Glomerular endothelial cell (primary cell): ENCODE results near the gene C19orf85. TPM values are rescaled to one million over a fixed set of nuclear protein-coding genes. Genes with fewer than 3 reads are reported as not detected.

ENCODE experiments used
- total RNA-seq: library from RNA; depleted of rRNA; stranded (reverse); fragments of >200 nt; gene quantifications from 2 replicates; pipeline ENCODE4 v1.2.3, GENCODE V29; 2015

Gene C19orf85
- total RNA-seq, 1 donor from 2014 or later = not detected

Other genes starting within 250 kb of the C19orf85 start
- gene TMEM86B, start 236.0 kb downstream of the C19orf85 start, total RNA-seq = 1.5 and 2.8 TPM in 2 replicates
- 49.6 and 66.3 TPM in 2 replicates for gene PPP6R1, start 205.7 kb downstream of the C19orf85 start, total RNA-seq
- 30.5 and 36.0 TPM in 2 replicates for gene HSPBP1, start 184.6 kb downstream of the C19orf85 start, total RNA-seq
- gene BRSK1, start 180.8 kb downstream of the C19orf85 start, total RNA-seq = 1.2 and 3.0 TPM in 2 replicates
- gene TMEM150B, start 139.4 kb downstream of the C19orf85 start, total RNA-seq = not detected in 2 replicates
- 8.0 and 12.8 TPM in 2 replicates for gene KMT5C, start 124.9 kb downstream of the C19orf85 start, total RNA-seq
- gene COX6B2, start 110.0 kb downstream of the C19orf85 start, total RNA-seq = not detected in 2 replicates
- not detected in 2 replicates for gene GARIN5B, start 101.5 kb downstream of the C19orf85 start, total RNA-seq
- gene IL11, start 94.3 kb downstream of the C19orf85 start, total RNA-seq = 3.1 and 6.8 TPM in 2 replicates
- gene TMEM190, start 87.9 kb downstream of the C19orf85 start, total RNA-seq = not detected in 2 replicates
- gene TMEM238, start 80.5 kb downstream of the C19orf85 start, total RNA-seq = 0.58 and 1.3 TPM in 2 replicates
- gene RPL28, start 78.8 kb downstream of the C19orf85 start, total RNA-seq = 597 and 618 TPM in 2 replicates
- gene UBE2S, start 57.0 kb downstream of the C19orf85 start, total RNA-seq = 64.2 and 82.3 TPM in 2 replicates
- gene SHISA7, start 21.5 kb downstream of the C19orf85 start, total RNA-seq = not detected in 2 replicates
- 52.1 and 73.1 TPM in 2 replicates for gene ISOC2, start 3.1 kb downstream of the C19orf85 start, total RNA-seq
- 3.8 and 10.1 TPM in 2 replicates for gene ZNF628, start 11.9 kb upstream of the C19orf85 start, total RNA-seq
- gene NAT14, start 20.4 kb upstream of the C19orf85 start, total RNA-seq = 26.4 and 42.5 TPM in 2 replicates
- 2.4 and 2.9 TPM in 2 replicates for gene SSC5D, start 23.7 kb upstream of the C19orf85 start, total RNA-seq
- gene SBK2, start 72.4 kb upstream of the C19orf85 start, total RNA-seq = not detected in 2 replicates
- gene SBK3, start 80.8 kb upstream of the C19orf85 start, total RNA-seq = 1.3 and 1.5 TPM in 2 replicates
- gene ZNF579, start 116.1 kb upstream of the C19orf85 start, total RNA-seq = 9.2 and 9.5 TPM in 2 replicates
- 4.4 and 4.7 TPM in 2 replicates for gene FIZ1, start 134.8 kb upstream of the C19orf85 start, total RNA-seq
- 24.6 and 42.1 TPM in 2 replicates for gene ZNF524, start 135.5 kb upstream of the C19orf85 start, total RNA-seq
- 5.7 and 13.1 TPM in 2 replicates for gene ZNF865, start 140.9 kb upstream of the C19orf85 start, total RNA-seq
- gene ZNF784, start 159.8 kb upstream of the C19orf85 start, total RNA-seq = 2.0 and 3.9 TPM in 2 replicates
- gene ZNF580, start 176.3 kb upstream of the C19orf85 start, total RNA-seq = 18.3 and 28.9 TPM in 2 replicates
- 22.8 and 39.4 TPM in 2 replicates for gene ZNF581, start 178.9 kb upstream of the C19orf85 start, total RNA-seq
- gene CCDC106, start 183.5 kb upstream of the C19orf85 start, total RNA-seq = 24.0 and 28.7 TPM in 2 replicates
- gene U2AF2, start 190.3 kb upstream of the C19orf85 start, total RNA-seq = 111 and 150 TPM in 2 replicates
- 162 and 201 TPM in 2 replicates for gene EPN1, start 210.5 kb upstream of the C19orf85 start, total RNA-seq